Activated CD4-positive, alpha-beta T cell treated with anti-CD3 and anti-CD28 coated beads, Interleukin-2, amount 50 U/mL, for 1 hour (primary cell): ENCODE data around the gene CCL17.
"Not testable (repeated sequence)": the region's sequence is repeated elsewhere in the genome, so short reads cannot be mapped to it uniquely, and the experiment has no call there.

Experiments used
- DNase-seq: peaks from one replicate; pipeline ENCODE4 v3.0.0-alpha.2; 2020

The CCL17 gene

GRCh38 chr16:57403965-57404817, at the start of gene CCL17:
CCL17 (plus strand) TSS chr16:57404767; CDS start chr16:57413933, 9,166 bp downstream.
- DNase-seq, result no peak

- DNase-seq, result no peak
Observed at GRCh38 chr16:57355898-57356414, 48.6 kb upstream of the CCL17 start.

- DNase-seq, result no peak
Observed at GRCh38 chr16:57356547-57356946, 48.0 kb upstream of the CCL17 start.

GRCh38 chr16:57357330-57358085, 47.1 kb upstream of the CCL17 start:
- DNase-seq, result no peak

- DNase-seq, result no peak
Observed at GRCh38 chr16:57358086-57358420, 46.5 kb upstream of the CCL17 start.

- no peak for DNase-seq
Observed at GRCh38 chr16:57358527-57359095, 46.0 kb upstream of the CCL17 start, which contains the start of gene CCL22. CCL22 (plus strand) TSS chr16:57358783; CDS start chr16:57358817, 34 bp downstream.

- no peak for DNase-seq
Observed at GRCh38 chr16:57360321-57360935, 44.1 kb upstream of the CCL17 start.

GRCh38 chr16:57361404-57361803, 43.2 kb upstream of the CCL17 start:
- DNase-seq, result no peak

- no peak for DNase-seq
Observed at GRCh38 chr16:57364143-57364542, 40.4 kb upstream of the CCL17 start.

GRCh38 chr16:57366544-57367040, 38.0 kb upstream of the CCL17 start:
- DNase-seq, result no peak

GRCh38 chr16:57367116-57367752, 37.3 kb upstream of the CCL17 start:
- no peak for DNase-seq

- no peak for DNase-seq
Observed at GRCh38 chr16:57371494-57372371, 32.8 kb upstream of the CCL17 start.

- DNase-seq, result no peak
Observed at GRCh38 chr16:57372372-57373116, 32.0 kb upstream of the CCL17 start, which contains the start of gene CX3CL1. CX3CL1 (plus strand) TSS chr16:57372490; CDS start chr16:57372569, 79 bp downstream.

GRCh38 chr16:57373117-57373947, 31.2 kb upstream of the CCL17 start:
- DNase-seq, result no peak

GRCh38 chr16:57374067-57374534, 30.5 kb upstream of the CCL17 start:
- no peak for DNase-seq

GRCh38 chr16:57374925-57375465, 29.6 kb upstream of the CCL17 start:
- DNase-seq, result not testable (repeated sequence)

- no peak for DNase-seq
Observed at GRCh38 chr16:57376313-57376818, 28.2 kb upstream of the CCL17 start.

GRCh38 chr16:57377080-57377841, 27.3 kb upstream of the CCL17 start:
- DNase-seq, result no peak
